Activated CD4-positive, alpha-beta T cell treated with anti-CD3 and anti-CD28 coated beads for 4 hours (primary cell): Measurements from ENCODE around the gene GREB1.

Source experiments
- DNase-seq, 2 donors: peaks; one replicate each; pipeline ENCODE4 v3.0.0-alpha.2; 2020

Gene GREB1

GRCh38 chr2:11509657-11510360 lies 24.0 kb upstream of the GREB1 start:
- no peak for DNase-seq

- DNase-seq = no peak
These were observed 21.4 kb upstream of the GREB1 start for GRCh38 chr2:11512431-11512830.

GRCh38 chr2:11513319-11513718 lies 20.5 kb upstream of the GREB1 start:
- no peak for DNase-seq

GRCh38 chr2:11514081-11514730 lies 19.6 kb upstream of the GREB1 start:
- no peak for DNase-seq

- DNase-seq = no peak
These were observed 18.9 kb upstream of the GREB1 start for GRCh38 chr2:11514904-11515303.

- no peak for DNase-seq
These were observed 18.3 kb upstream of the GREB1 start for GRCh38 chr2:11515490-11515981.

GRCh38 chr2:11516984-11517648 lies 16.7 kb upstream of the GREB1 start:
- DNase-seq = no peak

- no peak for DNase-seq
These were observed 15.9 kb upstream of the GREB1 start for GRCh38 chr2:11517906-11518305.

GRCh38 chr2:11520092-11520693 lies 13.7 kb upstream of the GREB1 start:
- DNase-seq = no peak

- DNase-seq = no peak
These were observed 12.1 kb upstream of the GREB1 start for GRCh38 chr2:11521775-11522174.

GRCh38 chr2:11524470-11524869 lies 9.4 kb upstream of the GREB1 start:
- DNase-seq = no peak

GRCh38 chr2:11525762-11526161 lies 8.1 kb upstream of the GREB1 start:
- DNase-seq = no peak

GRCh38 chr2:11527001-11527400 lies 6.8 kb upstream of the GREB1 start:
- DNase-seq = no peak

- DNase-seq = no peak
These were observed 5.6 kb upstream of the GREB1 start for GRCh38 chr2:11528228-11528627.

GRCh38 chr2:11530864-11531465 lies 2.9 kb upstream of the GREB1 start:
- no peak for DNase-seq

- DNase-seq = no peak
These were observed 1.3 kb upstream of the GREB1 start for GRCh38 chr2:11532416-11533055.

- no peak for DNase-seq
These were observed 363 bp downstream of the GREB1 start for GRCh38 chr2:11534071-11534745.

GRCh38 chr2:11534746-11535484 lies 1.1 kb downstream of the GREB1 start:
- DNase-seq = no peak

GRCh38 chr2:11535899-11536344 lies 2.1 kb downstream of the GREB1 start:
- no peak for DNase-seq

GRCh38 chr2:11537951-11538350 lies 4.1 kb downstream of the GREB1 start:
- no peak for DNase-seq
